ENCODE results near the gene DCDC2. TPM values are rescaled to one million over a fixed set of nuclear protein-coding genes. Genes with fewer than 3 reads are reported as not detected.

The DCDC2 gene
- total and polyA plus RNA-seq, 7 donors: under 0.01 to 1.6 (median 0.53) TPM; not detected in 3

GRCh38 chr6:24154121-24154520 is 203.7 kb downstream of the DCDC2 start:
- TF ChIP-seq CTCF (IDR thresholded peaks at IDR 0.05) (no peak), EP300 (IDR thresholded peaks at IDR 0.05) (no peak), POLR2AphosphoS5 (IDR thresholded peaks at IDR 0.05) (no peak), POLR2A (IDR thresholded peaks at IDR 0.05) (no peak)
- peaks cover 0 to 6% (median 0%) of the 10 kb centered on the region in 4 donors for H3K4me1 ChIP-seq
- H3K27me3 ChIP-seq: no peaks in the 10 kb centered on the region
- intact Hi-C loops (cut with DNase I): no loop called here
- peaks cover 0 to 3% (median 0%) of the 10 kb centered on the region in 4 donors for H3K9me3 ChIP-seq
- no peak for DNase-seq
- H3K4me3 ChIP-seq: no peak overlapping the region
- H3K27ac ChIP-seq: no peak overlapping the region
- H3K36me3 ChIP-seq: no peaks in the 10 kb centered on the region

- H3K27ac ChIP-seq: no peak overlapping the region
- H3K4me1 ChIP-seq: peaks cover 0 to 17% (median 11%) of the 10 kb centered on the region in 4 donors
- WGBS, 2 donors: 80 to 87% methylated on average over 1 of the region's 1 CpG
- no peak for DNase-seq
- intact Hi-C loops (cut with DNase I): no loop called here
- no peaks in the 10 kb centered on the region for H3K27me3 ChIP-seq
- no peaks in the 10 kb centered on the region for H3K36me3 ChIP-seq
- H3K4me3 ChIP-seq: no peak overlapping the region
- TF ChIP-seq POLR2A (IDR thresholded peaks at IDR 0.05) (no peak), CTCF (IDR thresholded peaks at IDR 0.05) (no peak), EP300 (IDR thresholded peaks at IDR 0.05) (no peak), POLR2AphosphoS5 (IDR thresholded peaks at IDR 0.05) (no peak)
- H3K9me3 ChIP-seq: peaks cover 0 to 3% (median 0%) of the 10 kb centered on the region in 4 donors
Observed at GRCh38 chr6:24152014-24152413, 205.8 kb downstream of the DCDC2 start.

- no peak for DNase-seq
- intact Hi-C loops (cut with DNase I): no loop called here
- peaks cover 0 to 17% (median 11%) of the 10 kb centered on the region in 4 donors for H3K4me1 ChIP-seq
- no peak overlapping the region for H3K4me3 ChIP-seq
- TF ChIP-seq EP300 (IDR thresholded peaks at IDR 0.05): no peak
- TF ChIP-seq CTCF (IDR thresholded peaks at IDR 0.05): no peak
- no peak for TF ChIP-seq POLR2A (IDR thresholded peaks at IDR 0.05)
- no peak for TF ChIP-seq POLR2AphosphoS5 (IDR thresholded peaks at IDR 0.05)
- 54 to 72% methylated on average over 3 of the region's 3 CpGs for WGBS, 2 donors
- no peaks in the 10 kb centered on the region for H3K27me3 ChIP-seq
- H3K27ac ChIP-seq: no peak overlapping the region
- peaks cover 0 to 3% (median 0%) of the 10 kb centered on the region in 4 donors for H3K9me3 ChIP-seq
- no peaks in the 10 kb centered on the region for H3K36me3 ChIP-seq
Observed at GRCh38 chr6:24149836-24150235, 208.0 kb downstream of the DCDC2 start.

GRCh38 chr6:24149296-24149695 is 208.6 kb downstream of the DCDC2 start:
- Histone ChIP-seq H3K27ac (no peak overlapping the region), H3K36me3 (no peaks in the 10 kb centered on the region), H3K4me1 (peaks cover 0 to 17% (median 11%) of the 10 kb centered on the region in 4 donors), H3K9me3 (peaks cover 0 to 3% (median 0%) of the 10 kb centered on the region in 4 donors), H3K27me3 (no peaks in the 10 kb centered on the region), H3K4me3 (no peak overlapping the region)
- no peak for TF ChIP-seq EP300 (IDR thresholded peaks at IDR 0.05)
- no peak for TF ChIP-seq CTCF (IDR thresholded peaks at IDR 0.05)
- TF ChIP-seq POLR2AphosphoS5 (IDR thresholded peaks at IDR 0.05): no peak
- no peak for TF ChIP-seq POLR2A (IDR thresholded peaks at IDR 0.05)
- intact Hi-C loops (cut with DNase I): no loop called here
- DNase-seq: no peak

- TF ChIP-seq POLR2AphosphoS5 (IDR thresholded peaks at IDR 0.05) (no peak), CTCF (IDR thresholded peaks at IDR 0.05) (no peak), POLR2A (IDR thresholded peaks at IDR 0.05) (no peak), EP300 (IDR thresholded peaks at IDR 0.05) (no peak)
- no peak for DNase-seq
- Histone ChIP-seq H3K4me1 (peaks cover 0 to 17% (median 11%) of the 10 kb centered on the region in 4 donors), H3K27ac (no peak overlapping the region), H3K9me3 (peaks cover 0 to 3% (median 0%) of the 10 kb centered on the region in 4 donors), H3K36me3 (no peaks in the 10 kb centered on the region), H3K4me3 (no peak overlapping the region), H3K27me3 (no peaks in the 10 kb centered on the region)
- intact Hi-C loops (cut with DNase I): no loop called here
Observed at GRCh38 chr6:24148684-24149083, 209.2 kb downstream of the DCDC2 start.

Data from sigmoid colon (tissue), 7 donors.